GM12891 (cell line): ENCODE measurements around the gene RPH3AL.

ENCODE experiments used
- POLR2A ChIP-seq: IDR thresholded peaks from 2 replicates; pipeline ENCODE4 v1.6.1; 2011; ENCODE audit warnings: low read depth, low read length, control low read depth
- POLR2AphosphoS5 ChIP-seq: IDR thresholded peaks from 2 replicates; pipeline ENCODE4 v1.6.1; 2011; ENCODE audit warnings: low read depth, low read length, control low read depth
- TAF1 ChIP-seq: IDR thresholded peaks from 2 replicates; pipeline ENCODE4 v1.6.1; 2011; ENCODE audit warnings: low read depth, low read length, control low read depth

GRCh38 chr17:269616-270514 lies 82.7 kb downstream of the RPH3AL start:
- TF ChIP-seq POLR2A (no peak), TAF1 (no peak), POLR2AphosphoS5 (no peak)
